GM23338 (cell line): ENCODE measurements around the gene DDIT3.

Experiments used
- ETS1 ChIP-seq: IDR thresholded peaks from 2 replicates; pipeline ENCODE4 v1.6.1; 2016; ENCODE audit warnings: antibody characterized with exemption
- EZH2 ChIP-seq: fragments of 200-600 bp; sonication (generic); IDR thresholded peaks from one replicate; pipeline ENCODE4 v1.8.0; 2017; ENCODE audit warnings: antibody characterized with exemption, mild to moderate bottlenecking, low read depth; ENCODE audit not compliant: unreplicated experiment
- EZH2phosphoT487 ChIP-seq: fragments of 200-600 bp; sonication (generic); IDR thresholded peaks from one replicate; pipeline ENCODE4 v1.8.1; 2018; ENCODE audit warnings: antibody characterized with exemption; ENCODE audit not compliant: unreplicated experiment
- JUNB ChIP-seq: IDR thresholded peaks from one replicate; pipeline ENCODE4 v1.6.1; 2016; ENCODE audit warnings: antibody characterized with exemption; ENCODE audit not compliant: unreplicated experiment
- NANOG ChIP-seq: IDR thresholded peaks from 2 replicates; pipeline ENCODE4 v1.6.1; 2016; ENCODE audit warnings: antibody characterized with exemption, borderline replicate concordance
- POLR2AphosphoS5 ChIP-seq: IDR thresholded peaks from 2 replicates; pipeline ENCODE4 v1.6.1; 2016; ENCODE audit warnings: antibody characterized with exemption, low read depth
- REST ChIP-seq: IDR thresholded peaks from one replicate; pipeline ENCODE4 v1.6.1; 2018; ENCODE audit warnings: antibody characterized with exemption; ENCODE audit not compliant: unreplicated experiment
- ZNF114 ChIP-seq: fragments of 250-450 bp; sonication (Bioruptor Pico); IDR thresholded peaks from 2 replicates; pipeline ENCODE4 v1.5.0; 2020; ENCODE audit warnings: mild to moderate bottlenecking, moderate library complexity
- TF ChIP-seq, protein P1 (sequence below), 2 experiments: fragments of 200-600 bp in 1 of 2; sonication (generic) in 1 of 2; conservative IDR thresholded peaks; 2 replicates each; pipeline versions ENCODE4 v1.5.1 to v1.6.1; 2016 to 2017; ENCODE audit warnings: antibody characterized with exemption in 2 of 2, low read depth in 2 of 2, mild to moderate bottlenecking in 2 of 2, moderate library complexity in 1 of 2

DNA sequence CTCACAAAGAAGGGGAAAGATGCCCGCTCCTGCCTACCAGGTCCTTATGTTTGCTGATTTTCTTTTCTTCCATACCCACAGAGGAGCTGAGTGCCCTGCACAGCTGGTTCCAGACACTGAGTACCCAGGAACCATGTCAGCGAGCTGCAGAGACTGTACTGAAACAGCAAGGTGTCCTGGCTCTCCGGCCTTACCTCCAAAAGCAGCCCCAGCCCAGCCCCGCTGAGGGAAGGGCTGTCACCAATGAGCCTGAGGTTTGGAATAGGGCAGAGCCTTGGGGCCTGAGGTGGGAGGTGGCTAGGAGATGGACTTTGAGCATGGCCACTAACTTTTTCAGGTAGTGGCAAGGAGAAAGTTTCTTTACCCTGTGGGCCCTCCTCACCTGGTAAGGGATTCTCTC is 30.2 kb downstream of the DDIT3 start:
- TF ChIP-seq, protein P1, sequence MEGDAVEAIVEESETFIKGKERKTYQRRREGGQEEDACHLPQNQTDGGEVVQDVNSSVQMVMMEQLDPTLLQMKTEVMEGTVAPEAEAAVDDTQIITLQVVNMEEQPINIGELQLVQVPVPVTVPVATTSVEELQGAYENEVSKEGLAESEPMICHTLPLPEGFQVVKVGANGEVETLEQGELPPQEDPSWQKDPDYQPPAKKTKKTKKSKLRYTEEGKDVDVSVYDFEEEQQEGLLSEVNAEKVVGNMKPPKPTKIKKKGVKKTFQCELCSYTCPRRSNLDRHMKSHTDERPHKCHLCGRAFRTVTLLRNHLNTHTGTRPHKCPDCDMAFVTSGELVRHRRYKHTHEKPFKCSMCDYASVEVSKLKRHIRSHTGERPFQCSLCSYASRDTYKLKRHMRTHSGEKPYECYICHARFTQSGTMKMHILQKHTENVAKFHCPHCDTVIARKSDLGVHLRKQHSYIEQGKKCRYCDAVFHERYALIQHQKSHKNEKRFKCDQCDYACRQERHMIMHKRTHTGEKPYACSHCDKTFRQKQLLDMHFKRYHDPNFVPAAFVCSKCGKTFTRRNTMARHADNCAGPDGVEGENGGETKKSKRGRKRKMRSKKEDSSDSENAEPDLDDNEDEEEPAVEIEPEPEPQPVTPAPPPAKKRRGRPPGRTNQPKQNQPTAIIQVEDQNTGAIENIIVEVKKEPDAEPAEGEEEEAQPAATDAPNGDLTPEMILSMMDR (conservative IDR thresholded peaks at IDR 0.05; ENCODE audit: low read depth in 2 of 2): no peak
- TF ChIP-seq ZNF114 (no peak), ETS1 (no peak), NANOG (no peak), REST (no peak), POLR2AphosphoS5 (no peak), JUNB (no peak), EZH2 (no peak), EZH2phosphoT487 (no peak)
